ENCODE results near the gene GEMIN7.

- TF ChIP-seq CTCF (IDR thresholded peaks at IDR 0.05) (no peak), POLR2A (IDR thresholded peaks at IDR 0.05) (no peak)
Observed at GRCh38 chr19:45090606-45091005, 11.5 kb downstream of the GEMIN7 start.
